B cell (primary cell): ENCODE measurements around the gene ACP1. TPM values are rescaled to one million over a fixed set of nuclear protein-coding genes. Genes with fewer than 3 reads are reported as not detected.

Source experiments
- ATAC-seq: fragments of 200-7000 bp; cut with Tn5 transposase; one replicate; pipeline ENCODE4 v1.10.0; 2021; ENCODE audit warnings: low read depth, mild to moderate bottlenecking, moderate number of reproducible peaks, moderate library complexity
- CTCF ChIA-PET: fragments of 350-600 bp; sonication (Branson Sonifier 250); formaldehyde crosslinking; loops from one replicate; lab custom pipeline; 2021; ENCODE audit warnings: antibody characterized with exemption, inconsistent platforms; lab: Charles Lee
- POLR2A ChIA-PET: fragments of 350-600 bp; sonication (Branson Sonifier 250); formaldehyde crosslinking; loops from one replicate; lab custom pipeline; 2021; ENCODE audit warnings: antibody characterized with exemption; lab: Charles Lee
- DNase-seq: peaks from one replicate; pipeline ENCODE4 v3.0.0; 2013
- H2AFZ ChIP-seq: 2 replicates; pipeline ENCODE4 v1.6.1; 2012; ENCODE audit warnings: mild to moderate bottlenecking, low read depth, low read length; ENCODE audit not compliant: insufficient read depth, poor library complexity, severe bottlenecking
- H3K27ac ChIP-seq, 2 donors: 1 replicate in 1 of 2; 2 replicates in 1 of 2; pipeline ENCODE4 v1.5.1; 2012 to 2013; ENCODE audit warnings: low read length in 2 of 2, mild to moderate bottlenecking in 2 of 2, moderate library complexity in 1 of 2
- H3K27me3 ChIP-seq, 4 experiments: fragments of 200-600 bp in 1 of 4; sonication (generic) in 1 of 4; replicated peaks in 1 of 4; 1 replicate in 2 of 4; 2 replicates in 2 of 4; pipeline versions ENCODE4 v1.6.1 to v1.7.0; 2013 to 2016; ENCODE audit warnings: low read length in 3 of 4, mild to moderate bottlenecking in 2 of 4, mixed read lengths in 1 of 4, moderate library complexity in 1 of 4; ENCODE audit not compliant: insufficient read depth in 4 of 4, control insufficient read depth in 3 of 4; ENCODE audit errors: control extremely low read depth in 1 of 4
- H3K36me3 ChIP-seq, 2 experiments: replicated peaks in 1 of 2; 1 replicate in 1 of 2; 2 replicates in 1 of 2; pipeline versions ENCODE4 v1.6.1 to v1.7.1; 2013; ENCODE audit warnings: low read length in 1 of 2; ENCODE audit not compliant: insufficient read depth in 2 of 2, control insufficient read depth in 1 of 2; ENCODE audit errors: control extremely low read depth in 1 of 2, extremely low read depth in 1 of 2
- H3K4me1 ChIP-seq, 2 donors: fragments of 200-600 bp in 1 of 2; sonication (generic) in 1 of 2; 1 replicate in 1 of 2; 2 replicates in 1 of 2; pipeline versions ENCODE4 v1.5.1 to v1.6.1; 2013 to 2017; ENCODE audit warnings: low read length in 2 of 2; ENCODE audit not compliant: control insufficient read depth in 2 of 2, insufficient read depth in 2 of 2
- H3K4me2 ChIP-seq: replicated peaks from 2 replicates; pipeline ENCODE3; 2012; ENCODE audit warnings: mild to moderate bottlenecking, low read depth, low read length; ENCODE audit not compliant: poor library complexity, severe bottlenecking
- H3K4me3 ChIP-seq, 5 experiments: fragments of 200-600 bp in 1 of 5; sonication (generic) in 1 of 5; 1 replicate in 3 of 5; 2 replicates in 2 of 5; pipeline versions ENCODE4 v1.5.1 to v1.7.0; 2011 to 2016; ENCODE audit warnings: low read length in 4 of 5, mild to moderate bottlenecking in 4 of 5, low read depth in 2 of 5, control low read depth in 1 of 5, moderate library complexity in 1 of 5; ENCODE audit not compliant: insufficient read depth in 1 of 5; ENCODE audit errors: control extremely low read depth in 1 of 5, extremely low read depth in 1 of 5
- H3K79me2 ChIP-seq: fragments of 200-600 bp; sonication (generic); one replicate; pipeline ENCODE4 v1.6.0; 2016; ENCODE audit warnings: low read length; ENCODE audit not compliant: control insufficient read depth, insufficient read depth
- H3K9ac ChIP-seq: fragments of 200-600 bp; sonication (generic); 2 replicates; pipeline ENCODE4 v1.6.1; 2017; ENCODE audit warnings: mild to moderate bottlenecking, low read length, moderate library complexity
- H3K9me3 ChIP-seq, 3 donors: one replicate each; pipeline versions ENCODE4 v1.6.1 to v1.7.1; 2013; ENCODE audit warnings: low read length in 2 of 3; ENCODE audit not compliant: control insufficient read depth in 2 of 3, insufficient read depth in 1 of 3; ENCODE audit errors: control extremely low read depth in 1 of 3
- H4K20me1 ChIP-seq: 2 replicates; pipeline ENCODE4 v1.6.0; 2012; ENCODE audit warnings: mild to moderate bottlenecking, low read length; ENCODE audit not compliant: insufficient read depth, control insufficient read depth, poor library complexity, severe bottlenecking
- H3K27ac Mint-ChIP-seq: one replicate; pipeline ENCODE4 v1.8.0; 2021; ENCODE audit warnings: mixed read lengths
- H3K27me3 Mint-ChIP-seq: one replicate; pipeline ENCODE4 v1.8.0; 2021; ENCODE audit warnings: mixed read lengths
- H3K4me1 Mint-ChIP-seq: one replicate; pipeline ENCODE4 v1.8.0; 2021; ENCODE audit warnings: mixed read lengths
- H3K4me3 Mint-ChIP-seq: one replicate; pipeline ENCODE4 v1.8.0; 2021; ENCODE audit warnings: mixed read lengths
- H3K9me3 Mint-ChIP-seq: one replicate; pipeline ENCODE4 v1.8.0; 2022; ENCODE audit warnings: mixed read lengths; ENCODE audit not compliant: insufficient read depth
- CTCF ChIP-seq: fragments of 200-600 bp; IDR thresholded peaks from one replicate; pipeline ENCODE4 v1.8.0; 2022; ENCODE audit warnings: antibody characterized with exemption, mild to moderate bottlenecking
- EZH2 ChIP-seq: IDR thresholded peaks from 2 replicates; pipeline ENCODE4 v1.6.1; 2012; ENCODE audit warnings: borderline replicate concordance, low read depth, mild to moderate bottlenecking, moderate library complexity, low read length; ENCODE audit not compliant: insufficient read depth, poor library complexity, severe bottlenecking
- WGBS: methylation state at CpG from one replicate; pipeline ENCODE4 v1.1.5; 2013; ENCODE audit warnings: missing lambda C conversion rate; ENCODE audit not compliant: insufficient coverage; 5-methylcytosine and 5-hydroxymethylcytosine counted together
- intact Hi-C: fragments of 100-400 bp; cut with micrococcal nuclease; formaldehyde crosslinking; loops from one replicate; pipeline ENCODE4 v1.10.0; 2022
- polyA plus RNA-seq: library from polyadenylated mRNA; depleted of rRNA; stranded (reverse); fragments of >200 nt; gene quantifications from 2 replicates; pipeline ENCODE4 v1.2.3, GENCODE V29; 2012
- total RNA-seq, 2 donors: library from RNA; stranded (reverse); fragments of 120-200 nt in 1 of 2; gene quantifications; 1 replicate in 1 of 2; 2 replicates in 1 of 2; pipeline versions ENCODE4 v1.2.3 to v1.2.4, GENCODE V29; 2013 to 2022

Gene ACP1
- total and polyA plus RNA-seq, 2 donors (not counting 1 experiment from before 2014, with no cell fraction given), result 70.2 to 87.8 TPM

GRCh38 chr2:255195-255594 lies 9.6 kb upstream of the ACP1 start:
- H3K9me3 ChIP-seq, result peaks cover 0 to 2% (median 0%) of the 10 kb centered on the region in 3 donors
- peaks cover 0 to 4% of the 10 kb centered on the region in 2 experiments for H3K36me3 ChIP-seq
- no peaks in the 10 kb centered on the region for H3K79me2 ChIP-seq
- H3K27me3 Mint-ChIP-seq, result no peaks in the 10 kb centered on the region
- H3K27ac ChIP-seq, result no peak overlapping the region
- H3K9ac ChIP-seq, result no peak overlapping the region
- TF ChIP-seq CTCF (no peak), EZH2 (no peak)
- CTCF ChIA-PET, result interaction anchor here (1.4 kb wide), 1 partner anchor 8 kb away, joined by 3 read pairs; no protein-coding TSS in a partner anchor
- no peak overlapping the region for H2AFZ ChIP-seq
- no peak for ATAC-seq
- no peak overlapping the region for H3K4me3 ChIP-seq
- H4K20me1 ChIP-seq, result no peaks in the 10 kb centered on the region
- peaks cover 2% of the 10 kb centered on the region for H3K9me3 Mint-ChIP-seq
- POLR2A ChIA-PET, result no interaction called here
- H3K4me1 Mint-ChIP-seq, result no peaks in the 10 kb centered on the region
- WGBS, result 100% methylated on average over 1 of the region's 2 CpGs
- no peak overlapping the region for H3K4me3 Mint-ChIP-seq
- no peak for DNase-seq
- no peaks in the 10 kb centered on the region for H3K4me1 ChIP-seq
- no peaks in the 10 kb centered on the region for H3K27me3 ChIP-seq
- intact Hi-C loops, result no loop called here
- H3K4me2 ChIP-seq, result no peak overlapping the region
- no peak overlapping the region for H3K27ac Mint-ChIP-seq

GRCh38 chr2:256094-256493 lies 8.7 kb upstream of the ACP1 start:
- Histone ChIP-seq H3K36me3 (peaks cover 0 to 4% of the 10 kb centered on the region in 2 experiments), H4K20me1 (no peaks in the 10 kb centered on the region), H2AFZ (no peak overlapping the region), H3K4me1 (no peaks in the 10 kb centered on the region), H3K9ac (no peak overlapping the region), H3K4me2 (no peak overlapping the region), H3K9me3 (peaks cover 0 to 2% (median 0%) of the 10 kb centered on the region in 3 donors), H3K27ac (no peak overlapping the region), H3K4me3 (no peak overlapping the region), H3K79me2 (no peaks in the 10 kb centered on the region), H3K27me3 (no peaks in the 10 kb centered on the region)
- DNase-seq, result no peak
- ATAC-seq, result no peak
- CTCF ChIA-PET, result interaction anchor here (1.7 kb wide), 1 partner anchor 9 kb away, joined by 6 read pairs; no protein-coding TSS in a partner anchor
- TF ChIP-seq CTCF (no peak), EZH2 (no peak)
- Mint-ChIP-seq H3K27me3 (no peaks in the 10 kb centered on the region), H3K9me3 (peaks cover 2% of the 10 kb centered on the region), H3K4me3 (no peak overlapping the region), H3K4me1 (no peaks in the 10 kb centered on the region), H3K27ac (no peak overlapping the region)
- POLR2A ChIA-PET, result no interaction called here
- WGBS, result no CpG with 5 or more reads among the region's 3 CpGs
- intact Hi-C loops, result no loop called here
